Medulla oblongata (tissue), 1 donor: ENCODE data around the gene OR6C3.
"Not testable (repeated sequence)": the region's sequence is repeated elsewhere in the genome, so short reads cannot be mapped to it uniquely, and the experiment has no call there.

Experiments used
- DNase-seq: peaks from one replicate; pipeline ENCODE4 v3.0.0-alpha.2; 2015; ENCODE audit errors: extremely low spot score

OR6C3 gene

DNA sequence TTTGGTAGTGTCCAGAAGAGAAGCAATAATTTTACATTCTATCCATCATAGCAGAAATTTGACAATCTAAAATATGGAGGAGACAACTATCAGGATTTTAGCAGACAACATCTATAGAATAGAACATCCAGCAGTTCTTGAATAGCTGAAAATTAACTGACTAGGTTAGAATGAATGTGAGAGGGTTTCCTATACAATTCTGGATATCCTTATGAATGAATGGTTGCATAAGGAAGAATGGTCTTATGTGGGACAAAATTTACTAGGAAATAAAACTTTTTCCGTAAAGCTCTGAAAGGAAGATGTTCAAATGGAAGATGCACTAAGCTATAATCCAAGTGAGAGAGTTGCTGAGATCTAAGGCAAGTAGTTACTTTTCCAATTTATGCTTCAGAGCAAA, at the start of gene OR6C3:
OR6C3 (plus strand) TSS at position 301 of the 400 bp plus-strand sequence. CDS start 955 bp downstream, outside the sequence.
- DNase-seq, result no peak

DNA sequence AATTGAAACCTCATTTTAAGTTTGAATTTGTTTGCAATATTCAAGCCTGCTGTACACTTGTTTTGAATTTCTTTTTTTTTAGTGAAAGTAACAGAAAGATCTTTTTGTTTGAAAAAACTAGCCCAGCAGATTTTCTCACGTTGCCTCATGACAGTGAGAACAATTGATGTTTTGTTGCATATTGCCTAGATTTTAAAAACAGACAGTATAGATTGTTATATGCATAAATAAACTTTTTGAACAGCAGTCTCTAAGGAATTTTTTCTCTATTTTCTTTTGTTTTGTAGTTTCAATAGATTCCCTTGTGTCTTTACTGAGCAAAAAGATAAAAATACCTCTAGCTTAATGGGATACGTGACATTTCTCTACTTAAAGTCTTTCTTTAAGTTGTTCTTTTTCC, 49.6 kb upstream of the OR6C3 start:
- DNase-seq, result peak; percentile 44

DNA sequence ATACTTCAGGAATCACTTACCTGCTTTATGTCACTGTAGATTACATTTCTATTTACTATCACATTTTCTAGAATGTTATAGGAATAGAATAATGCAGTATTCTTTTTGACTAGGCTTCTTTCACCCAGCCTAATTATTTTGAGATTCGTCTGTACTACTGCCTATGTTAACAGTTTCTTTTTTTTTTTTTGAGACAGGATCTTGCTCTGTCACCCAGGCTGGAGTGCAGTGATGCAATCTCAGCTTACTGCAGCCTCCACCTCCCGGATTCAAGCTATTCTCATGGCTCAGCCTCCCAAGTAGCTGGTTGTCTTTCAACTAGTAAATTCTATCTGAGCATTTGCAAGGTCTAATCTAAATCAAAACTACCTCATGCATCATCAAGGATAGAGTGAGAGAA, 40.5 kb upstream of the OR6C3 start:
- DNase-seq, result no peak

DNA sequence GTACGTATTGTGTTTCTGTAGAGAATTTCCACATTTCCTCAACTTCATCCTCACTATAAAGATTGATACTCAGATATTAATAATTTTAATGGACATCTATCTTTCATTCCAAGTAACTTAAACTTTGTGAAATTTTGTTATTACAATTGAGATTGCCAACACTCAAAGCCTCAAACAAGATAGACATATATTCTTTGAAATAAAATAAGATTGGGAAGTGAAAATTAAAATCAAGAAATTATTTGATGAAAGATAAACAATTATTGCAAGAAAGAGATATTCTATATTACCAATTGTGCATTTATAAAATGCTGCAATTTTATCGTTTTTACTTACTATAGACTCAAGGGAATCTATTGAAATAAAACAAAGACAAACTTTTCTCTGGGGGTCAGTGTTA, 34.1 kb upstream of the OR6C3 start, which contains the start of gene OR6C6:
OR6C6 (minus strand) TSS at position 101 of the 400 bp plus-strand sequence. CDS start 1,337 bp downstream, outside the sequence.
- DNase-seq, result no peak

DNA sequence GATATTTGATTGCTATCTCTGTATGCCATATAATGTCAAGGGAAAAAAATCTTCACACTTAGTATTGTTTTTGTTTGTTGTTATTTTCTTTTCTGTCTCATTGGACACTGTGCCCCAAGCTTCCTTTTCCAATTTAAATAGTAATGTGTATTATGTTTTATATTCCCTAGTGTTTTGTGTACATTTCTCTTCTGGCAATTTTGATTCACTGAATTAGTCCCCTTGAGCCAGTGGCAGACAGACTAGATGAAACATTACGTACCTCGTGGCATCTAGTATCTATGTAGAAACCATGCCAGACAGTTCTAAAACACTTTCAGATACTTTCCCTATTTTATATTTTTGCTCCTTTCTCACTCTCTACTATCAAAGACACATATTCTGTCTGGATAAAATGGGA, 16.5 kb upstream of the OR6C3 start, which contains the start of gene OR6C1:
OR6C1 (plus strand) TSS at position 301 of the 400 bp plus-strand sequence. CDS start 6,257 bp downstream, outside the sequence.
- no peak for DNase-seq

DNA sequence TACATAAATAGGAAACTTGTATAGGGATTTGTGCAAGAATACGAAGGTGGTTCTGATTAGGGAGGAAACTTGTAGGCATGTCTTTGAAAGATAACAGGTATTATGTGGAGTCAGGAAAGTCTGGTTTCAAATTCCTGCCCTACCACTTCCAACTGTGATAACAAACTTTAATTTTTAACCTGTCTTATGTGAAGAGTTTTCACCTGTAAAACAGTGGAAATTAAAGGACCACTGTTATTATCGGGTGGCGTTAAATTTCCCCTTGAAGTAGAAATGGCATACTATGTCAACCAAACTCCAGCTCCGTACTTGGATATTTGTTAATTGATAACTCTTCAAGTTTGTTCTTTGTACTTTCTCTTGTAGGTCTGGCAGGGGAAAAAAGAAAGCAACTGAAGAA, 10.3 kb upstream of the OR6C3 start:
- DNase-seq, result no peak

DNA sequence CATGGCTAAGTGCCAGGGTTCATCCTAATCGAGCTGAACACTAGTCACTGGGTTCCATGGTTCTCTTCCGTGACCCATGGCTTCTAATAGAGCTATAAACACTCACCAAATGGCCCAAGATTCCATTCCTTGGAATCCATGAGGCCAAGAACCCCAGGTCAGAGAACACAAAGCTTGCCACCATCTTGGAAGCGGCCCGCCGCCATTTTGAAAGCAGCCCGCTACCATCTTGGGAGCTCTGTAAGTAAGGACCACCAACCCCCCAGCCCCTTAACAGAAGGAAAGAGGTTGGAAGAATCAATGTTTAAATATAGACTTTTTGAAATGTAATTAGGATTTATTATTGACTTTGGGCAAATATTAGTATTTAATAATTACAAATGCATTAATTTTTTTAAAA, 4.7 kb upstream of the OR6C3 start:
- not testable (repeated sequence) for DNase-seq

DNA sequence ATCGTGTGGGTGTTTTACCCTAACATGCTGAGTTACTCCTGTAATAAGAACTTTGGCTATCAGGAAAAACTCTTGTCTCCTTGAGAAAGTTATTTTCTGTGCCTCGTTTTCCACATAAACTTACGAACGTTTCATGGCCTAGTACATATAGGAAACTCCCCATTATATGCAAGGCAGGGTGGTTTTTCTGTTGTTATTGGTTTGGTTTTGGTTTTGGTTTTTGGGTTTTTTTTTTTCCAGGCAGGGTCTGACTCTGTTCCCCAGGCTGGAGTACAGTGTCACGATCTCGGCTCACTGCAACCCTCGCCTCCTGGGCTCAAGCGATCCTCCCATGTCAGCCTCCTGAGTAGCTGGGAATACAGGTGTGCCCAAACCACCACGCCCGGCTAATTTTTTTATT, 5.5 kb downstream of the OR6C3 start:
- no peak for DNase-seq

DNA sequence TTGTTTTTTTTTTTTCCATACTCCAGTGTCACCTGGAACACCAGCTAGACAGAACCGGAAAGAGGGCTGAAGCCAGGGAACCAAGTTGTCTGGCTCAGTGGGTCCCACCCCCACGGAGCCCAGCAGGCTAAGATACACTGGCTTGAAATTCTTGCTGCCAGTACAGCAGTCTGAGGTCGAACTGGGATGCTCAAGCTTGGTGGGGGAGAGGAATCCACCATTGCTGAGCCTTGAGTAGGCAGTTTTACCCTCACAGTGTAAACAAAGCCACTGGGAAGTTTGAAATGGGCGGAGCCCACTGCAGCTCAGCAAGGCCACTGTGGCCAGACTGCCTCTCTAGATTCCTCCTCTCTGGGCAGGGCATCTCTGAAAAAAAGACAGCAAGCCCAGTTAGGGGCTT, 24.8 kb downstream of the OR6C3 start:
- not testable (repeated sequence) for DNase-seq

DNA sequence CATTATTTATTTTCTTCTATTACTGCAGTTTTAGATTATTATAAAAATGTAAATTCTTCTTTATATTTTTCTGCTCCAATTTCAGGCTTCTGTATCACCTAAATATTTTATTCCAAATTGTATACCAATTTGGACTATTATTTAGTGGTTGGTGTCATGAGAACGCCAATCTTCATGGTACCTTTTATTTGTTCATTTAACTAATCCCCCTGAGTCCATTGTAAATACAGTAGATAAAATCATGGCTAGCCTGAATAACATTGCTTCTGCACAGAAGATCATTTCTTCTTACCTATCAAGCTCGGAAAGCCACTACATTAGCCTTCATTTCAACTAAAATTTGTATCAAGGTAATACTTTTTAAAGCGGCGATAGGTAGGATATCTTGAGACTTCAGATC, 32.1 kb downstream of the OR6C3 start, which contains the start of gene OR6C75:
OR6C75 (plus strand) TSS at position 301 of the 400 bp plus-strand sequence. CDS start 2,136 bp downstream, outside the sequence.
- DNase-seq, result no peak

DNA sequence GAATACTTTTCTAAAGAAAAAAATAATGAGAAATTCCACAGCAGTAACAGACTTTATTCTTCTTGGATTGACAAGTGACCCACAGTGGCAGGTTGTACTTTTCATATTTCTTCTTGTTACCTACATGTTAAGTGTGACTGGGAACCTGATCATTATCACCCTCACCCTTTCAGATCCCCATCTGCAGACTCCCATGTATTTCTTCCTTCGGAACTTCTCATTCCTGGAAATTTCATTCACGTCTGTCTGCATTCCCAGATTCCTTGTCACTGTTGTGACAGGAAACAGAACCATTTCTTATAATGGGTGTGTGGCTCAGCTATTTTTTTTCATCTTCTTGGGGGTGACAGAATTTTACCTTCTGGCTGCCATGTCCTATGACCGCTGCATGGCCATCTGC, 34.5 kb downstream of the OR6C3 start:
- DNase-seq, result no peak

DNA sequence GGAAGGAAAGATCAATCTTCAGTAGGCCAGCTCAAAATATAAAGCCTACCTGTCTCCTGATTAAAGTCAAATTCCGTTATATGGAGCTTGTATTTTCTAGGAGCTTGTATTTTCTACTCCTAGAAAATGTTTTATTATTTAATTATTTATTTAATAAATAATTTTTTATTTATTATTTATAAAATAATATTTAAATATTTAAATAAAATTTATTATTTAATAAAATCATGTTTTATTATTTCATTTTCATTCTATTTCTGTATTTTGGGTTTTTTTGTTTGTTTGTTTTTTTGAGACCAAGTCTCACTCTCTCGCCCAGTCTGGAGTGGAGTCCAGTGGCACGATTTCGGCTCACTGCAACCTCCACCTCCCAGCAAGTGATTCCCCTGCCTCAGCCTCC, 42.0 kb downstream of the OR6C3 start:
- DNase-seq, result no peak
